Transverse colon (tissue), 4 donors: Measurements from ENCODE around the gene OR2F2. TPM values are rescaled to one million over a fixed set of nuclear protein-coding genes. Genes with fewer than 3 reads are reported as not detected.

Experiments used
- DNase-seq: peaks from one replicate; pipeline ENCODE4 v3.0.0-alpha.2; 2019
- H3K27ac ChIP-seq, 4 donors: fragments of 200-600 bp; sonication (generic); 2 replicates each; pipeline ENCODE4 v1.5.1; 2016 to 2018; ENCODE audit warnings: inconsistent platforms in 4 of 4
- H3K27me3 ChIP-seq: fragments of 200-600 bp; sonication (generic); 2 replicates; pipeline ENCODE4 v1.5.1; 2017; ENCODE audit warnings: inconsistent platforms
- H3K36me3 ChIP-seq, 4 donors: fragments of 200-600 bp; sonication (generic); 2 replicates each; pipeline ENCODE4 v1.5.1; 2017 to 2019; ENCODE audit warnings: inconsistent platforms in 4 of 4
- H3K4me1 ChIP-seq, 4 donors: fragments of 200-600 bp; sonication (generic); 2 replicates each; pipeline ENCODE4 v1.5.1; 2017 to 2020; ENCODE audit warnings: inconsistent platforms in 4 of 4
- H3K4me3 ChIP-seq, 4 donors: fragments of 200-600 bp; sonication (generic); 1 replicate in 1 of 4; 2 replicates in 3 of 4; pipeline versions ENCODE4 v1.5.1 to v1.6.1; 2017 to 2019; ENCODE audit warnings: inconsistent platforms in 4 of 4
- H3K9me3 ChIP-seq, 2 donors: fragments of 200-600 bp; sonication (generic); 2 replicates each; pipeline ENCODE4 v1.5.1; 2017 to 2019; ENCODE audit warnings: inconsistent platforms in 2 of 2
- CTCF ChIP-seq, 5 experiments: fragments of 200-600 bp in 3 of 5; fragments of 450-650 bp in 2 of 5; sonication (generic) in 3 of 5; IDR thresholded peaks; 1 replicate in 2 of 5; 2 replicates in 3 of 5; pipeline ENCODE4 v1.5.1; 2016 to 2017; ENCODE audit warnings: antibody characterized with exemption in 5 of 5, inconsistent platforms in 3 of 5, mild to moderate bottlenecking in 2 of 5, moderate library complexity in 1 of 5
- EP300 ChIP-seq: sonication (generic); formaldehyde crosslinking; IDR thresholded peaks from one replicate; pipeline ENCODE4 v1.6.1; 2017; ENCODE audit warnings: antibody characterized with exemption, low read depth
- POLR2A ChIP-seq: fragments of 450-650 bp; IDR thresholded peaks from one replicate; pipeline ENCODE4 v1.6.1; 2016; ENCODE audit warnings: antibody characterized with exemption, mild to moderate bottlenecking, moderate library complexity
- POLR2AphosphoS5 ChIP-seq, 3 donors: sonication (generic); formaldehyde crosslinking; IDR thresholded peaks; one replicate each; pipeline ENCODE4 v1.6.1; 2016; ENCODE audit warnings: antibody characterized with exemption in 3 of 3
- WGBS, 2 donors: methylation state at CpG; one replicate each; pipeline ENCODE4 v1.1.5; 2018; ENCODE audit warnings: low coverage in 1 of 2; 5-methylcytosine and 5-hydroxymethylcytosine counted together
- in situ Hi-C, 4 donors: fragments of 200-750 bp; cut with MboI; loops; one replicate each; pipeline versions ENCODE4 v1.15.0 to v1.15.1; 2017; ENCODE audit warnings: low sequenced_read_pairs in 3 of 4, low pct_ligation_motif_present in 1 of 4, low pct_unique_long_range_greater_than_20kb in 1 of 4
- intact Hi-C: fragments of 100-400 bp; cut with DNase I; formaldehyde crosslinking; loops from one replicate; pipeline ENCODE4 v1.15.1; 2023; ENCODE audit warnings: low total_unique reads
- total RNA-seq, 4 donors: library from RNA; depleted of rRNA; stranded (reverse); fragments of >200 nt; gene quantifications; one replicate each; pipeline ENCODE4 v1.1.0, GENCODE V29; 2016

The OR2F2 gene
- total RNA-seq, 4 donors from 2014 or later: not detected

- H3K9me3 ChIP-seq: no peaks in the 10 kb centered on the region
- in situ Hi-C loops: no loop called here
- no peaks in the 10 kb centered on the region for H3K27me3 ChIP-seq
- no peaks in the 10 kb centered on the region for H3K36me3 ChIP-seq
- TF ChIP-seq POLR2AphosphoS5 (IDR thresholded peaks at IDR 0.05) (no peak), CTCF (IDR thresholded peaks at IDR 0.05) (no peak), POLR2A (no peak), EP300 (no peak)
- no peak overlapping the region for H3K27ac ChIP-seq
- H3K4me3 ChIP-seq: no peak overlapping the region
- intact Hi-C loops: no loop called here
- no peak for DNase-seq
- H3K4me1 ChIP-seq: no peaks in the 10 kb centered on the region
- WGBS, 2 donors: 92 to 100% methylated on average over 1 to 10 of the region's 10 CpGs
These were observed 45.9 kb downstream of the OR2F2 start for GRCh38 chr7:143980746-143981510.

DNA sequence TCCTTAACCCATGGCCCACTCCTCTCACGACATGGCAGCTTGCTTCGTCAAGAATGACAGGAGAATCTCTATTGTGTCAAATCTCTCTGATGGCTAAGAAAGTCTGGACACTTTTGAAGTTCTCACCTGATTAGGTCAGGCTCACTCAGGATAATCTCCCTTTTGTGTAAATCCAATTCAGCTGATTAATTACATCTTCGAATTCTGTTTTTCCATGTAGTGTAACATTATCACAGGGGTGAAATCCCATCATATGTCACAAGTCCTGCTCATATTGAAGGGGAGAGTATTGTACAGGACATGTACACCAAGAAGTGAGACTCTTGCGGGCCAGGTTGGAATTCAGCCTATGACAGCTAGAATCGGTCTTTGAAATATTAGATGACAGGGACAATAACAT lies 48.9 kb downstream of the OR2F2 start:
- intact Hi-C loops: no loop called here
- no peak for DNase-seq
- in situ Hi-C loops: no loop called here
- 92 to 95% methylated on average over 4 to 5 of the region's 5 CpGs for WGBS, 2 donors
- H3K36me3 ChIP-seq: no peaks in the 10 kb centered on the region
- H3K27ac ChIP-seq: no peak overlapping the region
- peaks cover 0 to 7% (median 0%) of the 10 kb centered on the region in 4 donors for H3K4me1 ChIP-seq
- H3K9me3 ChIP-seq: no peaks in the 10 kb centered on the region
- TF ChIP-seq POLR2AphosphoS5 (IDR thresholded peaks at IDR 0.05): no peak
- no peak for TF ChIP-seq POLR2A
- no peak for TF ChIP-seq CTCF (IDR thresholded peaks at IDR 0.05)
- TF ChIP-seq EP300: no peak
- no peak overlapping the region for H3K4me3 ChIP-seq
- no peaks in the 10 kb centered on the region for H3K27me3 ChIP-seq

Other genes starting within 250 kb of the OR2F2 start
- 1 to 10 TPM in 2 of 4 donors, not detected in 2; 1.5 to 1.9 TPM for gene CTAGE6, start 177.5 kb upstream of the OR2F2 start, total RNA-seq
- gene TCAF1, start 33.1 kb upstream of the OR2F2 start, total RNA-seq: 10 to 100 TPM in 3 of 4 donors, 1 to 10 TPM in 1; 8.6 to 38.6 (median 33.1) TPM
- gene OR2F1, start 19.6 kb downstream of the OR2F2 start, total RNA-seq: not detected
- gene OR6B1, start 65.1 kb downstream of the OR2F2 start, total RNA-seq: not detected
- not detected for gene OR2A5, start 113.7 kb downstream of the OR2F2 start, total RNA-seq
- gene OR2A25, start 134.6 kb downstream of the OR2F2 start, total RNA-seq: not detected
- not detected for gene OR2A12, start 151.0 kb downstream of the OR2F2 start, total RNA-seq
- not detected for gene OR2A2, start 174.3 kb downstream of the OR2F2 start, total RNA-seq
- not detected for gene OR2A14, start 187.9 kb downstream of the OR2F2 start, total RNA-seq
- 10 to 100 TPM in 3 of 4 donors, 1 to 10 TPM in 1; 7.8 to 63.3 (median 34.1) TPM for gene CTAGE4, start 248.2 kb downstream of the OR2F2 start, total RNA-seq